KOPT-K1 (cell line): ENCODE data around the gene ZNF865.

Experiments used
- H3K27ac ChIP-seq: fragments of 200-600 bp; sonication (generic); 2 replicates; pipeline ENCODE4 v1.5.1; 2016; ENCODE audit warnings: antibody characterized with exemption, mild to moderate bottlenecking, low read depth, low read length; ENCODE audit not compliant: poor library complexity, severe bottlenecking
- H3K36me3 ChIP-seq: fragments of 200-600 bp; sonication (generic); 2 replicates; pipeline ENCODE4 v1.5.1; 2017; ENCODE audit warnings: antibody characterized with exemption, mild to moderate bottlenecking, low read length, moderate library complexity; ENCODE audit not compliant: insufficient read depth
- H3K9me3 ChIP-seq: fragments of 200-600 bp; sonication (generic); 2 replicates; pipeline ENCODE4 v1.5.1; 2017; ENCODE audit warnings: antibody characterized with exemption, low read length, mild to moderate bottlenecking; ENCODE audit not compliant: insufficient read depth, poor library complexity, severe bottlenecking

The ZNF865 gene

DNA sequence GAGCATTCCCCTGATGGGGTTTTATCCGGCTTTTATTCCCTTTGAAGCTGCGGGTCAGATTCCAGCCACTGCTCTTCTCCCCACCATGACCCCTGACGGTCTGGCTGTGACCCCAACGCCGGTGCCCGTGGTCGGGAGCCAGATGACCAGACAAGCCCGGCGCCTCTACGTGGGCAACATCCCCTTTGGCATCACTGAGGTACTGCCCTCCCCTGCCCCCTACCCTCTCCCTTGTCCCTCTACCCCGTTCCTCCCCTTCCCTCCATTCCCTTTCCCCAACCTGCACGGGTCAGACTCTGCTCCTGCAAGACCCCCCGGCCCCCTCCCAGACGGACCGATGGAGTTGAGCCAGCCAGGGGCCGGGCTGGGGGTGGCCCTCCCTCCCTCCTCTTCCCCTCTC lies 55.5 kb downstream of the ZNF865 start:
- Histone ChIP-seq H3K9me3 (no peaks in the 10 kb centered on the region), H3K27ac (no peak overlapping the region), H3K36me3 (peaks cover 98% of the 10 kb centered on the region)

GRCh38 chr19:55661826-55662225 lies 56.4 kb downstream of the ZNF865 start:
- Histone ChIP-seq H3K27ac (no peak overlapping the region), H3K9me3 (no peaks in the 10 kb centered on the region), H3K36me3 (peaks cover 99% of the 10 kb centered on the region)

DNA sequence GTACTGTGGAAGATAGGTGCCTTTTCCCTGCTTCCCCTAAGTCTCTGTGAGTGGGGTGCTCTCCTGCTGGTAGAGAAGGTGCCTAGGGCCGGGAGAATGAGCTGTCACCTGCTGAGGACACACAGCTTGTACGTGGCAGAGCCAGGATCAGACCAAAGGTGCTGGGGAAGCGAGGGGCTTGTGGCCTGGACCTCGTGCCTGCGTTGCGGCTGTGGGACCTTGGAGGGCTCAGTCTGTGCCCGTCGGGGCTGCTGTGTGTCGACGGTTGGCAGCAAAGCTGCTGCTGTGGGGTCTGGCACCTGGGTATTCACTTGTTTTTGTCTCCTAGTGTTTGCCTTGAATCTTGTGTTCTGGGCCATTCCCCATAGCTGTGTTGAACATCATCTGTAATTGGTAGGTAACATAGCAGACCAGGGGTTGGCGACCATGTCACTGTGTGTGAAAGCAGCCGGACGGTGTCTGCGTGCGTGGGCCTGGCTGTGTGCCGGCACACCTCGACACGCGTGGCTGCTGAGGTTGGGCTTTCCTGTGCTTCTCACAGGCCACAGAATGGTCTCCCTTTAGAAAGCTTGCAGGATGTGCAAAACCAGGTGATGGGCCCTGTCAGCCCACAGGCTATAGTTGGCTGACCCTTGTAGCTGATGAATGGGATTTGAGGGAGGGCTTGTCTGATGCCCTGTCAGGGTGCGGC lies 58.5 kb downstream of the ZNF865 start:
- no peak overlapping the region for H3K27ac ChIP-seq
- no peaks in the 10 kb centered on the region for H3K9me3 ChIP-seq
- H3K36me3 ChIP-seq = peaks cover 100% of the 10 kb centered on the region

- H3K36me3 ChIP-seq = peaks cover 100% of the 10 kb centered on the region
- H3K9me3 ChIP-seq = no peaks in the 10 kb centered on the region
- H3K27ac ChIP-seq = no peak overlapping the region
These were observed 61.0 kb downstream of the ZNF865 start for GRCh38 chr19:55666343-55667005.
